Measurements from ENCODE around the gene FDPS.

The FDPS gene

DNA sequence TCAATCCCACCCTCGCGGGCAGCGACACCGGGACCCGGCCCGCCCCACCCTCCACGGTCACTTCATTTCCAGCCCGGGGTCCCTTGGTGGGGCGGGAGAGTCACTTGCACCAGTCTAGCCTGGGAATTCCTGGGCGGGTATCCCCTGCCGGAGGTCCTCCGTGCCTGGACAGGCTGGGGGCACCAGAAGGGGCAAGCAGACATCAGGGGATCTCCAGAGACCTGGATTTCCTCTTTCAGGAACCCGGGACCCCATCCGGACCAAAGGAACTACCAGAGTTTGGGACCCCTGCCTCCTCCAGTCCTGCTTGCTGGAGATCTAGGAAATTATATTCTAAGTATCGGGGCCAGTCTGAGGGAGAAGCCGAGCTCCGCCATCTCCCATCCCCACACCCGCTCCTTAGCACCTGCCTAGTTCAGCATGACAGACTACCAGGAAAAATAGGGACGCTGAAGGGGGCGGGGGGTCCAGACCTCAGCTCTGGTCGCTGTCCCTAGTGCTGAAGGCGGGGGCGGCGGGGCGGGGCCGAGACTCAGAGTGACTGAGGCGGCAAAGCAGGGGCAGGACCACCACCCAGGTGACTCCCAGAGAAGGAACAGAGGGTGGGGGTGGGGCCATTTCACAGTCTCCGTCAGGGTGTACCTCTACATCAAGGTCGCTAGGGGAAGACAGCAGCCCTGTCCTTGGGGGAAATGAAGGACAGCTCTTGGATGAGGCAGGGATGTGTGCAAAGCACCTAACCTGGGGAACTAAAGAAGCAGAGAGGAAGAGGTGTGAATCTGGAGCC, 30.6 kb upstream of the FDPS start:
- DNase-seq (ENCODE audit: low read depth), result peak; percentile 68
- TF ChIP-seq, protein P1, sequence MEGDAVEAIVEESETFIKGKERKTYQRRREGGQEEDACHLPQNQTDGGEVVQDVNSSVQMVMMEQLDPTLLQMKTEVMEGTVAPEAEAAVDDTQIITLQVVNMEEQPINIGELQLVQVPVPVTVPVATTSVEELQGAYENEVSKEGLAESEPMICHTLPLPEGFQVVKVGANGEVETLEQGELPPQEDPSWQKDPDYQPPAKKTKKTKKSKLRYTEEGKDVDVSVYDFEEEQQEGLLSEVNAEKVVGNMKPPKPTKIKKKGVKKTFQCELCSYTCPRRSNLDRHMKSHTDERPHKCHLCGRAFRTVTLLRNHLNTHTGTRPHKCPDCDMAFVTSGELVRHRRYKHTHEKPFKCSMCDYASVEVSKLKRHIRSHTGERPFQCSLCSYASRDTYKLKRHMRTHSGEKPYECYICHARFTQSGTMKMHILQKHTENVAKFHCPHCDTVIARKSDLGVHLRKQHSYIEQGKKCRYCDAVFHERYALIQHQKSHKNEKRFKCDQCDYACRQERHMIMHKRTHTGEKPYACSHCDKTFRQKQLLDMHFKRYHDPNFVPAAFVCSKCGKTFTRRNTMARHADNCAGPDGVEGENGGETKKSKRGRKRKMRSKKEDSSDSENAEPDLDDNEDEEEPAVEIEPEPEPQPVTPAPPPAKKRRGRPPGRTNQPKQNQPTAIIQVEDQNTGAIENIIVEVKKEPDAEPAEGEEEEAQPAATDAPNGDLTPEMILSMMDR (IDR thresholded peaks at IDR 0.05; ENCODE audit: insufficient read depth, low read depth, low read length, missing control alignments), result peak; percentile 46
- H3K4me3 ChIP-seq (ENCODE audit: low read depth, low read length), result peak overlapping the region; percentile 66

DNA sequence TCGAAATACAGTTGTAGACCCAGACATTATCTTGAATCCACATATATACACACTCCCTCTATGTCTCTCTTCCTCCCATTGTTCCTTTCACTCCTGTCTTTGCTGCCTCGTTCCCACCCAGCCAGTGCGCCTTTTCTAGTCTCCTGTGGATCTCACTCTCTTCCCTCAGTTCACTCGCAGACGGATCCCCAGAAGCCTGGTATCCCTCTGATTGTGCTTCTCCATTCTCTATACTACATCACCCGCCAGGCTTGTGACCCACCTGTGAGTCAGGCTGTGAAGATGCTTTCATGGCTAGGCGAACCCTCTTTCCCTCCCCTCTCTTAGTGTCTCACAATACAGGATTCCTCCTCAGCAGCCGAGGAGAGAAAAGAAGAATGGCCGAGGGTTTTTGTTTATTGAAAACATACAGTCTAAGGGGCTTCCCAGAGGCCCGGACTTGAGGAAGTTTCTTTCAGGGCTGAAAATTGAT, 29.9 kb upstream of the FDPS start:
- H3K4me3 ChIP-seq (ENCODE audit: low read depth, low read length), result no peak overlapping the region
- DNase-seq (ENCODE audit: low read depth), result no peak

DNA sequence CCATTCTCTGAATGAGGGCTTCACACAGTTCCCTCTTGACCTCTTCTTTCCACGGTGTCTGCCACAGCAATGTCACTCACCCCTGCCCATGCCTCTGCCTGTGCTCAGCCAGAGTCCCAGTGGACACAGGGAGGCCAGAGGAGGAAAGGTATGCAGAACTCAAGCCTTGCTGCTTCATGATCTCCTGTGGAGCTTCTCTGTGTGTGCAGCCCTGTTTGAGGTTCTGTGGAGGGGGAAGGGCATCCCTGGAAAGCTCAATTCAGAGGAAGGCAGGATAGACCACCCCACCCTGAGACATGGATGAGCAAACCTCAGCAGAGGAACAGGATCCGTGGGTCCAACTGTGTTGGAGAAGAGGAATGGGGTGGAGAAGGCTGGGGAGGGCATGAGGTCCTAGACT, 29.4 kb upstream of the FDPS start:
- DNase-seq (ENCODE audit: low read depth), result no peak
- no peak overlapping the region for H3K4me3 ChIP-seq (ENCODE audit: low read depth, low read length)
- TF ChIP-seq, protein P1 (IDR thresholded peaks at IDR 0.05; ENCODE audit: insufficient read depth, low read depth, low read length, missing control alignments), result no peak

More for the DNA sequence above, 29.9 kb upstream of the FDPS start:
- TF ChIP-seq, protein P1 (IDR thresholded peaks at IDR 0.05; ENCODE audit: insufficient read depth, low read depth, low read length, missing control alignments), result no peak

DNA sequence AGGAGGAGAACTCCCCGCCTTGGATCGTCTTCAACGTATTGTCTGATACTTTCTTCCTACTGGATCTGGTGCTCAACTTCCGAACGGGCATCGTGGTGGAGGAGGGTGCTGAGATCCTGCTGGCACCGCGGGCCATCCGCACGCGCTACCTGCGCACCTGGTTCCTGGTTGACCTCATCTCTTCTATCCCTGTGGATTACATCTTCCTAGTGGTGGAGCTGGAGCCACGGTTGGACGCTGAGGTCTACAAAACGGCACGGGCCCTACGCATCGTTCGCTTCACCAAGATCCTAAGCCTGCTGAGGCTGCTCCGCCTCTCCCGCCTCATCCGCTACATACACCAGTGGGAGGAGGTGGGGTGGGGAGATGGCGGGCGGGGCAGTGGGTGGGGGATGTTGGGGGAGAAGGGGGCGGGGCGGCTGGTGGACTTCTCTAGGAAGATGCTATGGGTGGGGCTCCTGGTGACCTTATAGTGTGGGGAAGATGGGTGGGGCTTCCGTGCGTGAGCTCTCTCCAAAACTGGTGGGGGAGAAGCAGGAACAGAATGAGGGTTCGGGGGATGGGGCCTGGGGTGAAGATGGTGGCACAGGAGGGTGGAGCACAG, 26.1 kb upstream of the FDPS start:
- TF ChIP-seq, protein P1 (IDR thresholded peaks at IDR 0.05; ENCODE audit: insufficient read depth, low read depth, low read length, missing control alignments), result no peak
- no peak overlapping the region for H3K4me3 ChIP-seq (ENCODE audit: low read depth, low read length)
- no peak for DNase-seq (ENCODE audit: low read depth)

DNA sequence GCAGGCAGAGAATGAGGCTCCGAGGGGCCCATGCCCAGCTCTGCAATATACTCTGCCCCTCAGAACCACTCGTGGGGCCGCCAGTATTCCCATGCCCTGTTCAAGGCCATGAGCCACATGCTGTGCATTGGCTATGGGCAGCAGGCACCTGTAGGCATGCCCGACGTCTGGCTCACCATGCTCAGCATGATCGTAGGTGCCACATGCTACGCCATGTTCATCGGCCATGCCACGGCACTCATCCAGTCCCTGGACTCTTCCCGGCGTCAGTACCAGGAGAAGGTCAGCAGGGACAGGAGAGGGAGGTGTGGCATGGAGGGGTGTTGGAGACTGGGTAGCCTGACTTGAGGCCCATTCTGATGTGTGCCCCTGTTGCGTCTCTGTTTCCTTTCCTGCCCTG, 24.2 kb upstream of the FDPS start:
- DNase-seq (ENCODE audit: low read depth), result no peak
- no peak overlapping the region for H3K4me3 ChIP-seq (ENCODE audit: low read depth, low read length)
- TF ChIP-seq, protein P1 (IDR thresholded peaks at IDR 0.05; ENCODE audit: insufficient read depth, low read depth, low read length, missing control alignments), result no peak

DNA sequence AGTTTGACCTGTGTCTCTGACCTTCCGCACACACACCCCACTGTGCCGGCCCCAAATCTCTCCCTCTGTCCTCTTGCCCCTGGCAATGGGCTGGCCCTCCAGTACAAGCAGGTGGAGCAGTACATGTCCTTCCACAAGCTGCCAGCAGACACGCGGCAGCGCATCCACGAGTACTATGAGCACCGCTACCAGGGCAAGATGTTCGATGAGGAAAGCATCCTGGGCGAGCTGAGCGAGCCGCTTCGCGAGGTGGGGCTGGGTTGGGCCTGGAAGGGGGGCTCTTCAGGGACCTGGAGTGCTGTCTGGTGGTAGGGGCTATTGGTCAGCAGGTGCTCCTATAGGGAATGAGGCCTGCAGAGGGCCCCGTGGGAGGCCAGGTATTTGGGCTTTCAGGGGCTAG, 23.6 kb upstream of the FDPS start:
- no peak for DNase-seq (ENCODE audit: low read depth)
- H3K4me3 ChIP-seq (ENCODE audit: low read depth, low read length), result no peak overlapping the region
- TF ChIP-seq, protein P1 (IDR thresholded peaks at IDR 0.05; ENCODE audit: insufficient read depth, low read depth, low read length, missing control alignments), result no peak
